ENCODE results near the gene KCNC1. TPM values are rescaled to one million over a fixed set of nuclear protein-coding genes. Genes with fewer than 3 reads are reported as not detected.

The KCNC1 gene
- total RNA-seq, 1 donor = not detected

- DNase-seq (ENCODE audit: low read depth) = no peak
- no peak overlapping the region for H3K4me3 ChIP-seq (ENCODE audit: low read depth, low read length)
- no peak for TF ChIP-seq CTCF (IDR thresholded peaks at IDR 0.05; ENCODE audit: insufficient read depth, low read depth, low read length)
Measured at GRCh38 chr11:17801166-17801565, 66.6 kb downstream of the KCNC1 start.

GRCh38 chr11:17802491-17802890 lies 67.9 kb downstream of the KCNC1 start:
- DNase-seq (ENCODE audit: low read depth) = no peak
- TF ChIP-seq CTCF (IDR thresholded peaks at IDR 0.05; ENCODE audit: insufficient read depth, low read depth, low read length) = no peak
- H3K4me3 ChIP-seq (ENCODE audit: low read depth, low read length) = no peak overlapping the region

- DNase-seq (ENCODE audit: low read depth) = no peak
- no peak for TF ChIP-seq CTCF (IDR thresholded peaks at IDR 0.05; ENCODE audit: insufficient read depth, low read depth, low read length)
Measured at GRCh38 chr11:17803754-17804334, 69.3 kb downstream of the KCNC1 start.

GRCh38 chr11:17805043-17805442 lies 70.5 kb downstream of the KCNC1 start:
- TF ChIP-seq CTCF (IDR thresholded peaks at IDR 0.05; ENCODE audit: insufficient read depth, low read depth, low read length) = no peak
- H3K4me3 ChIP-seq (ENCODE audit: low read depth, low read length) = no peak overlapping the region
- no peak for DNase-seq (ENCODE audit: low read depth)

More at GRCh38 chr11:17803754-17804334, 69.3 kb downstream of the KCNC1 start:
- no peak overlapping the region for H3K4me3 ChIP-seq (ENCODE audit: low read depth, low read length)

GRCh38 chr11:17805873-17806272 lies 71.3 kb downstream of the KCNC1 start:
- no peak for DNase-seq (ENCODE audit: low read depth)
- H3K4me3 ChIP-seq (ENCODE audit: low read depth, low read length) = no peak overlapping the region
- no peak for TF ChIP-seq CTCF (IDR thresholded peaks at IDR 0.05; ENCODE audit: insufficient read depth, low read depth, low read length)

GRCh38 chr11:17807034-17807433 lies 72.5 kb downstream of the KCNC1 start:
- no peak overlapping the region for H3K4me3 ChIP-seq (ENCODE audit: low read depth, low read length)
- DNase-seq (ENCODE audit: low read depth) = no peak
- TF ChIP-seq CTCF (IDR thresholded peaks at IDR 0.05; ENCODE audit: insufficient read depth, low read depth, low read length) = no peak

GRCh38 chr11:17810041-17810440 lies 75.5 kb downstream of the KCNC1 start:
- no peak overlapping the region for H3K4me3 ChIP-seq (ENCODE audit: low read depth, low read length)
- TF ChIP-seq CTCF (IDR thresholded peaks at IDR 0.05; ENCODE audit: insufficient read depth, low read depth, low read length) = no peak
- DNase-seq (ENCODE audit: low read depth) = no peak
